HEK293T (cell line): Measurements from ENCODE around the gene DIP2A.
"Not testable (repeated sequence)": the region's sequence is repeated elsewhere in the genome, so short reads cannot be mapped to it uniquely, and the experiment has no call there.

ENCODE experiments used
- CTCF ChIA-PET: fragments of 350-600 bp; formaldehyde crosslinking; extraction: SDS; loops from one replicate; lab custom pipeline; 2021; ENCODE audit warnings: antibody characterized with exemption, inconsistent platforms; lab: Yijun Ruan, JAX
- POLR2A ChIA-PET: fragments of 350-600 bp; formaldehyde crosslinking; extraction: SDS; loops from one replicate; lab custom pipeline; 2020; ENCODE audit warnings: antibody characterized with exemption, inconsistent platforms; lab: Yijun Ruan, JAX
- DNase-seq: peaks from one replicate; pipeline ENCODE4 v3.0.0; 2012; ENCODE audit warnings: mixed read lengths; ENCODE audit errors: extremely low spot score
- ARNT ChIP-seq: fragments of 450-650 bp; IDR thresholded peaks from 2 replicates; pipeline ENCODE4 v1.6.1; 2017; ENCODE audit warnings: mild to moderate bottlenecking
- BHLHE40 ChIP-seq: fragments of 450-650 bp; IDR thresholded peaks from 2 replicates; pipeline ENCODE4 v1.6.1; 2016; ENCODE audit warnings: mild to moderate bottlenecking, moderate library complexity, borderline replicate concordance
- CTBP1 ChIP-seq: fragments of 450-650 bp; IDR thresholded peaks from 2 replicates; pipeline ENCODE4 v1.6.1; 2016; ENCODE audit warnings: borderline replicate concordance
- ELF4 ChIP-seq: fragments of 450-650 bp; IDR thresholded peaks from 2 replicates; pipeline ENCODE4 v1.6.1; 2017; ENCODE audit warnings: antibody characterized with exemption
- FOXA1 ChIP-seq: fragments of 450-650 bp; IDR thresholded peaks from 2 replicates; pipeline ENCODE4 v1.6.1; 2016; ENCODE audit warnings: mild to moderate bottlenecking
- FOXK2 ChIP-seq: fragments of 450-650 bp; IDR thresholded peaks from 2 replicates; pipeline ENCODE4 v1.6.1; 2016; ENCODE audit warnings: mild to moderate bottlenecking
- FOXM1 ChIP-seq: fragments of 450-650 bp; IDR thresholded peaks from 2 replicates; pipeline ENCODE4 v1.6.1; 2017; ENCODE audit warnings: mild to moderate bottlenecking, borderline replicate concordance
- HDGF ChIP-seq: fragments of 450-650 bp; IDR thresholded peaks from 2 replicates; pipeline ENCODE4 v1.6.1; 2017; ENCODE audit warnings: antibody characterized with exemption, borderline replicate concordance
- L3MBTL2 ChIP-seq: fragments of 450-650 bp; conservative IDR thresholded peaks from 2 replicates; pipeline ENCODE4 v1.6.1; 2016; ENCODE audit warnings: mild to moderate bottlenecking
- LEF1 ChIP-seq: fragments of 450-650 bp; IDR thresholded peaks from 2 replicates; pipeline ENCODE4 v1.6.1; 2017; ENCODE audit warnings: mild to moderate bottlenecking, borderline replicate concordance
- NFRKB ChIP-seq: fragments of 450-650 bp; IDR thresholded peaks from 2 replicates; pipeline ENCODE4 v1.6.1; 2016; ENCODE audit warnings: mild to moderate bottlenecking, moderate library complexity
- SP1 ChIP-seq: fragments of 450-650 bp; IDR thresholded peaks from 2 replicates; pipeline ENCODE4 v1.6.1; 2017
- SUZ12 ChIP-seq: fragments of 450-650 bp; IDR thresholded peaks from 2 replicates; pipeline ENCODE4 v1.6.1; 2016; ENCODE audit warnings: mild to moderate bottlenecking
- TARDBP ChIP-seq: fragments of 450-650 bp; IDR thresholded peaks from 2 replicates; pipeline ENCODE4 v1.6.1; 2016
- ZNF384 ChIP-seq: fragments of 450-650 bp; IDR thresholded peaks from 2 replicates; pipeline ENCODE4 v1.6.1; 2016
- TF ChIP-seq, protein P1 (sequence below): fragments of 450-650 bp; IDR thresholded peaks from 2 replicates; pipeline ENCODE4 v1.6.1; 2016

The DIP2A gene

DNA sequence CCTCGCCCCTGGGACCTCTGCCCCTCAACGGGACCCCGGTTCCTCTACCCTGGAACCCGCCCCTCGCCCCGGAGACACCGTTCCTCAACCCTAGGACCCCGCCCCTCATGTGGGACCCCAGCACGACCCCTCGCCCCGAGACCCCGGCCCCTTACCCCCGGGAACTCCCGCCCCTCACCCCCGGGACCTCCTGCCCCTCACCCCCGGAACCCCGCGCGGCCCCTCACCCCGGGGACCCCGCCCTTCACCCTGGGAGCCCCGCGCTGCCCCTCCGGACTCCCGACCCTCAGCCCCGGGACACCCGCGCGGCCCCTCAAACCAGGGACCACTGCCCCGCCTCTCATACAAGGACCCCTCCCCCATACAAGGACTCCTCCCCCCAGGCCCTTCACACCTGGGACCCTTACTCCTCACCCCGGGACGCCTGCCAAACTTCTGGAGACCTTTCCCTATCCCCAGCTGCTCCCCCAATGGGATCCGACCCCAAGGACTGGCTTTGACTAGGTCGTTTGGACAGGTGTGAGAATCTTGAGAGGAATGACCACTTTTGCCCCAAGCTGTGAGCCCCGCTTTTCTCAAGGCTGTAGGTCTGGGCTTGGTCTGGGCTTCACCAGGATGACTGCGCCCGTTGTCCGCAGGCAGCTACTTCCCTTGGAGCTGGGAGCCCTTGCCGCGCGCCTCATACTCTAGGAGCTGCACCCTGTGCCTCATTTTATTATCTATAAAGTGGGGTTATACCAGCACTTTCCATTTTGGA lies 843 bp downstream of the DIP2A start:
- ChIA-PET POLR2A (interaction anchor here (0.8 kb wide), 2 partner anchors 9 to 176 kb away, joined by 5 to 6 read pairs; partner anchors contain the start of gene PRMT2), CTCF (no interaction called here)
- DNase-seq = no peak
- TF ChIP-seq CTBP1 = no peak
- TF ChIP-seq, protein P1, sequence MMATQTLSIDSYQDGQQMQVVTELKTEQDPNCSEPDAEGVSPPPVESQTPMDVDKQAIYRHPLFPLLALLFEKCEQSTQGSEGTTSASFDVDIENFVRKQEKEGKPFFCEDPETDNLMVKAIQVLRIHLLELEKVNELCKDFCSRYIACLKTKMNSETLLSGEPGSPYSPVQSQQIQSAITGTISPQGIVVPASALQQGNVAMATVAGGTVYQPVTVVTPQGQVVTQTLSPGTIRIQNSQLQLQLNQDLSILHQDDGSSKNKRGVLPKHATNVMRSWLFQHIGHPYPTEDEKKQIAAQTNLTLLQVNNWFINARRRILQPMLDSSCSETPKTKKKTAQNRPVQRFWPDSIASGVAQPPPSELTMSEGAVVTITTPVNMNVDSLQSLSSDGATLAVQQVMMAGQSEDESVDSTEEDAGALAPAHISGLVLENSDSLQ = no peak
- no peak for TF ChIP-seq LEF1
- no peak for TF ChIP-seq FOXA1
- TF ChIP-seq NFRKB = no peak
- TF ChIP-seq ARNT = no peak
- no peak for TF ChIP-seq HDGF
- no peak for TF ChIP-seq FOXM1
- no peak for TF ChIP-seq TARDBP
- no peak for TF ChIP-seq SUZ12
- no peak for TF ChIP-seq L3MBTL2
- no peak for TF ChIP-seq ELF4
- TF ChIP-seq ZNF384 = no peak
- TF ChIP-seq SP1 = no peak
- TF ChIP-seq FOXK2 = no peak
- no peak for TF ChIP-seq BHLHE40

DNA sequence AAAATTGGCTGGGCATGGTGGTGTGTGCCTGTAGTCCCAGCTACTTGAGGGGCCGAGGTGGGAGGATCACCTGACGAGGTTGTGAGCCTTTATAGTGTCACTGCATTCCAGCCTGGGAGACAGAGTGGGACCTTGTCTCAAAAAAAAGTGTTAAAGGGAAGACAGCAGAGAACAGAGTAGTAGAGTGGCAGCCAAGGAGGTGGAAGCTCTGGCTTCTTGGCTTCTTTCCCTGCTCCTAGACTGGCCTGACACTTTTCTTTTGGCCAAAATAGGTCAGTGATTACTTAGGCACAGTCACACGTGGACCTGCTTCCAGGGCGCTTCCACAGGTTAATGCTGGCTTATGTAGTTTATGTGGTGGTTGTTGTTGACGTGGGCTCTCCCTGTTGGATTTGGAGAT lies 3.2 kb downstream of the DIP2A start:
- CTCF ChIA-PET = no interaction called here
- DNase-seq = no peak
- TF ChIP-seq HDGF (no peak), SUZ12 (no peak), NFRKB (no peak), TARDBP (no peak), CTBP1 (no peak), SP1 (no peak)
- POLR2A ChIA-PET = no interaction called here

DNA sequence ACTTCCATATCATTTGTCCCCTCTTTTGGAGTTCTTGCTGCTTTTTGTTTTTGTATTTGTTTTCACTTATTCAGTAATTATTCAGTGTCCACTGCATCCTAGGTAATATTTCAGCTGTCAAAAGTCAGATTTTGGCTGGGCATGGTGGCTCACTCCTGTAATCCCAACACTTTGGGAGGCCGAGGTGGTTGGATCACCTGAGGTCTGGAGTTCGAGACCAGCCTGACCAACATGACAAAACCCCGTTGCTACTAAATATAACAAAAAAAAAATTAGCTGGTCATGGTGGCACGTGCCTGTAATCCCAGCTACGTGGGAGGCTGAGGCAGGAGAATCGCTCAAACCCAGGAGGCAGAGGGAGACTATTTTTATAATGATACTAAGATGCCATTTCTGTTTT lies 6.5 kb downstream of the DIP2A start:
- DNase-seq, CTCF ChIA-PET, POLR2A ChIA-PET: not testable (repeated sequence)

DNA sequence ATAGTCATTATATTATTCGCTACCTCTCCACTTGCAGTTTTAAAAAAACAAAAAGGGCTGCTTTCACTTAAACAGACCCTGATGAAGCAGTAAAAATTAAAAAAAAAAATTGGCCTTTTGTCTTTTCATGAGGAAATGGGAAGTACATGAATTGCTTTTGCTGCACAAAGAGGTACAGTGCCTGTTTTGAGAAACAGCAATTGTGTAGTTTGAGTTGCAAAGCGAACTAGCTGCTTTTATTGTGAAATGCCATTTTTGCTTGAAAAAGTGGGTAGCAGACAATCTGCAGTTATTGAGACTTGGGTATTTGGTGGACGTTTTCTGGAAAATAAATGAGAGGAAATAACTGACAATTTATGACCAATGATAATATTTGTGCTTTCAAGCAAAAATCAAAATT lies 7.0 kb downstream of the DIP2A start:
- ChIA-PET CTCF (no interaction called here), POLR2A (no interaction called here)
- no peak for TF ChIP-seq HDGF
- TF ChIP-seq LEF1 = no peak
- TF ChIP-seq ZNF384 = no peak
- TF ChIP-seq L3MBTL2 = no peak
- DNase-seq = no peak

DNA sequence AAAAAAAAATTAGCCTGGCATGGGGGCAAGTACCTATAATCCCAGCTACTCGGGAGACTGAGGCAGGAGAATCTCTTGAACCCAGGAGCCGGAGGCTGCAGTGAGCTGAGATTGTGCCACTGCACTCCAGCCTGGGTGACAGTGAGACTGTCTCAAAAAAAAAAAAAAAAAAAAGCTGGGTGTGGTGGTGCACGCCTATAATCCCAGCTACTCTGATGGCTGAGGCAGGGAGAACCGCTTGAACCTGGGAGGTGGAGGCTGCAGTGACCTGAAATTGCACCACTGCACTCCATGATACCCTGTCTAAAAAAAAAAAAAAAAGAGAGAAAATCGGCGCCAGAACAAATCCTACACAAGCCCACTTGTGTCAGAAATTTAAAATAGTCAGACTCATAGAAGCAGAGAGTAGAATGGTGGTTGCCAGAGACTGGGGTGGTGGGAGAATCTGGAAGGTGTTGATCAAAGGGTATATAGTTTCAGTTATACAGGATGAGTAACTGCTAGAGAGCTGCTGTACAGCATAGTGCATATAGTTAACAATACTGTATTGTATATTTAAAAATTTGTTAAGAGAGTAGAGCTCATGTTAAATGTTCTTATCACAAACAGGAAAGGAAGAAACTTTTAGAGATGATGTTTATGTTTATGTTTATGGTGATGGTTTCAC lies 9.6 kb downstream of the DIP2A start:
- TF ChIP-seq BHLHE40 = no peak
- no peak for TF ChIP-seq FOXM1
- no peak for TF ChIP-seq FOXA1
- POLR2A ChIA-PET = interaction anchor here (1.7 kb wide), 1 partner anchor 9 kb away, joined by 6 read pairs; no protein-coding TSS in a partner anchor
- CTCF ChIA-PET = no interaction called here
- no peak for DNase-seq

DNA sequence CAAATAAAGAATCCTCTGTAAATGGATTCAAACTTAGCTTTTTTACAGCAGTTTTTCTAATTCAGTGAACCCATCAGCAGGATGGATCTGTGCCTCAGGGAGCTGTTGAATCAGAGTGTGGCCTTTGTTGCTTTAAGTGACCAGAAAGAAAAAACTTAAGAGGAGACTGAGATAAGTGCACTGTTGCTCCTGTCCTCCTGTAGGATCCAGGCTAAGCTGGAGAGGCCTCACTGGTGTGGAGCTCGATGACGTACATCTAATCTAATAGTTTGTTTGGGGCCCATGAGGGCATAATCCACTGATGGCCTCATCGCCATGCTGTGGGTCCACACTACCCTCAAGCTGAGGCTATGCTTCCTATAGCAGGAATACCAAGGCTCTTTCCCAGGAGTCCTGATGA lies 10.6 kb downstream of the DIP2A start:
- TF ChIP-seq LEF1 (no peak), FOXK2 (no peak), TARDBP (no peak), CTBP1 (no peak), FOXA1 (no peak), FOXM1 (no peak), SP1 (no peak), HDGF (no peak)
- TF ChIP-seq, protein P1 = no peak
- ChIA-PET POLR2A (interaction anchor here (0.7 to 1.7 kb wide), 3 partner anchors 10 to 165 kb away, joined by 3 to 6 read pairs (median 4); no protein-coding TSS in a partner anchor), CTCF (no interaction called here)
- DNase-seq = no peak

DNA sequence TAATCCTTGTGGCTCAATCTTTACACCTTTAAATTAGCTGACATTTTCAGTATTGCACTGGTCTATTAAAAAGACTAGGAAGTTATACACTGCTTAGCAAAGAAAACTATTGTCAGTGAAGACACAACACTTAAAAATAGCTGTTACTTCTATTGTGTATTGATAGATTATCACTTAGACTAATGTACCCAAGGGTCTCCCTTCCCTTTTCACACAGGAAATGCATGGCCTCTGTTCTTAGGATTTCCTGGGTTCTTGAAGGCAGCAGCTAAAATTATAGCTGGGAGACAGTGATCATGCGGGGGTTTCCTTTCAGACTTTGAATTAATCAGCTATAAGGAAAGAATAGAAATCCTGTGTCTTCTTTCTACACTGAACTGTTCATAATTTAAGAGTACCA lies 12.8 kb downstream of the DIP2A start:
- ChIA-PET POLR2A (interaction anchor here (2.0 kb wide), 1 partner anchor 10 kb away, joined by 4 read pairs; no protein-coding TSS in a partner anchor), CTCF (no interaction called here)
- TF ChIP-seq SP1 (no peak), TARDBP (no peak), FOXM1 (no peak), FOXK2 (no peak), SUZ12 (no peak), ZNF384 (no peak), ARNT (no peak), ELF4 (no peak), HDGF (no peak), CTBP1 (no peak), FOXA1 (no peak), NFRKB (no peak), L3MBTL2 (no peak), BHLHE40 (no peak), LEF1 (no peak)
- TF ChIP-seq, protein P1 = no peak
- no peak for DNase-seq
